SK-N-SH treated with all-trans-retinoic acid at 6 μM for 48 hours (cell line): Measurements from ENCODE around the gene UQCRC2.

Experiments
- ATAC-seq: fragments of 200-7000 bp; cut with Tn5 transposase; 3 replicates; pipeline ENCODE4 v1.9.1; 2020; ENCODE audit warnings: mild to moderate bottlenecking, moderate library complexity
- ARNTL ChIP-seq: fragments of 450-650 bp; formaldehyde crosslinking; IDR thresholded peaks from 2 replicates; pipeline ENCODE4 v1.5.0; 2020; ENCODE audit warnings: low read depth, mild to moderate bottlenecking, moderate library complexity, borderline replicate concordance
- BACH2 ChIP-seq: fragments of 250-450 bp; sonication (Bioruptor Pico); IDR thresholded peaks from 2 replicates; pipeline ENCODE4 v1.9.0; 2021; ENCODE audit warnings: mild to moderate bottlenecking, borderline replicate concordance
- CSDC2 ChIP-seq: fragments of 250-450 bp; sonication (Bioruptor Pico); IDR thresholded peaks from 2 replicates; pipeline ENCODE4 v1.5.0; 2020; ENCODE audit warnings: mild to moderate bottlenecking, moderate library complexity
- ESRRG ChIP-seq: fragments of 250-450 bp; sonication (Bioruptor Pico); IDR thresholded peaks from 2 replicates; pipeline ENCODE4 v1.6.1; 2021; ENCODE audit warnings: mild to moderate bottlenecking
- GLIS3 ChIP-seq: fragments of 250-450 bp; sonication (Bioruptor Pico); IDR thresholded peaks from 2 replicates; pipeline ENCODE4 v1.5.0; 2020; ENCODE audit warnings: mild to moderate bottlenecking, moderate library complexity
- ISL1 ChIP-seq: fragments of 250-450 bp; sonication (Bioruptor Pico); IDR thresholded peaks from 2 replicates; pipeline ENCODE4 v2.1.2; 2022; ENCODE audit warnings: mild to moderate bottlenecking, moderate library complexity
- OSR1 ChIP-seq: fragments of 250-450 bp; sonication (Bioruptor Pico); IDR thresholded peaks from 2 replicates; pipeline ENCODE4 v1.8.0; 2022; ENCODE audit warnings: moderate library complexity, mild to moderate bottlenecking, inconsistent platforms
- PPARA ChIP-seq: fragments of 250-450 bp; sonication (Bioruptor Pico); IDR thresholded peaks from 2 replicates; pipeline ENCODE4 v1.5.0; 2020; ENCODE audit warnings: mild to moderate bottlenecking, borderline replicate concordance
- RARB ChIP-seq: fragments of 250-450 bp; sonication (Bioruptor Pico); IDR thresholded peaks from 2 replicates; pipeline ENCODE4 v1.8.0; 2021; ENCODE audit warnings: mild to moderate bottlenecking, moderate library complexity
- TCF4 ChIP-seq: fragments of 250-450 bp; sonication (Bioruptor Pico); IDR thresholded peaks from 2 replicates; pipeline ENCODE4 v1.8.0; 2021; ENCODE audit warnings: mild to moderate bottlenecking, moderate library complexity, borderline replicate concordance
- TOX ChIP-seq: fragments of 250-450 bp; sonication (Bioruptor Pico); IDR thresholded peaks from 2 replicates; pipeline ENCODE4 v1.8.0; 2021; ENCODE audit warnings: mild to moderate bottlenecking, moderate library complexity, borderline replicate concordance
- TSHZ2 ChIP-seq: fragments of 250-450 bp; sonication (Bioruptor Pico); IDR thresholded peaks from 2 replicates; pipeline ENCODE4 v1.5.0; 2020; ENCODE audit warnings: mild to moderate bottlenecking, moderate library complexity
- ZC3H10 ChIP-seq: fragments of 250-450 bp; sonication (Bioruptor Pico); IDR thresholded peaks from 2 replicates; pipeline ENCODE4 v1.5.1; 2021; ENCODE audit warnings: mild to moderate bottlenecking, moderate library complexity
- ZFP3 ChIP-seq: fragments of 250-450 bp; sonication (Bioruptor Pico); IDR thresholded peaks from 2 replicates; pipeline ENCODE4 v1.5.0; 2020; ENCODE audit warnings: mild to moderate bottlenecking, moderate library complexity
- ZFP30 ChIP-seq: fragments of 450-650 bp; formaldehyde crosslinking; IDR thresholded peaks from 2 replicates; pipeline ENCODE4 v1.5.0; 2022; ENCODE audit warnings: mild to moderate bottlenecking, moderate library complexity
- ZNF565 ChIP-seq: fragments of 450-650 bp; formaldehyde crosslinking; conservative IDR thresholded peaks from 2 replicates; pipeline ENCODE4 v1.5.0; 2020; ENCODE audit warnings: low read depth, mild to moderate bottlenecking, moderate library complexity
- ZNF70 ChIP-seq: fragments of 450-650 bp; formaldehyde crosslinking; IDR thresholded peaks from 2 replicates; pipeline ENCODE4 v1.5.0; 2020; ENCODE audit warnings: mild to moderate bottlenecking, moderate library complexity
- ZNF8 ChIP-seq: fragments of 450-650 bp; formaldehyde crosslinking; IDR thresholded peaks from 2 replicates; pipeline ENCODE4 v1.5.0; 2020; ENCODE audit warnings: mild to moderate bottlenecking, moderate library complexity
- TF ChIP-seq, protein P1 (sequence below): fragments of 250-450 bp; sonication (Bioruptor Pico); IDR thresholded peaks from 2 replicates; pipeline ENCODE4 v1.5.1; 2020; ENCODE audit warnings: low read depth, mild to moderate bottlenecking, moderate library complexity
- TF ChIP-seq, protein P2 (sequence below): fragments of 250-450 bp; sonication (Bioruptor Pico); IDR thresholded peaks from 2 replicates; pipeline ENCODE4 v1.5.1; 2021; ENCODE audit warnings: mild to moderate bottlenecking, moderate library complexity
- TF ChIP-seq, protein P3 (sequence below): fragments of 250-450 bp; sonication (Bioruptor Pico); IDR thresholded peaks from 2 replicates; pipeline ENCODE4 v1.8.0; 2020; ENCODE audit warnings: mild to moderate bottlenecking, moderate library complexity, borderline replicate concordance

Gene UQCRC2

DNA sequence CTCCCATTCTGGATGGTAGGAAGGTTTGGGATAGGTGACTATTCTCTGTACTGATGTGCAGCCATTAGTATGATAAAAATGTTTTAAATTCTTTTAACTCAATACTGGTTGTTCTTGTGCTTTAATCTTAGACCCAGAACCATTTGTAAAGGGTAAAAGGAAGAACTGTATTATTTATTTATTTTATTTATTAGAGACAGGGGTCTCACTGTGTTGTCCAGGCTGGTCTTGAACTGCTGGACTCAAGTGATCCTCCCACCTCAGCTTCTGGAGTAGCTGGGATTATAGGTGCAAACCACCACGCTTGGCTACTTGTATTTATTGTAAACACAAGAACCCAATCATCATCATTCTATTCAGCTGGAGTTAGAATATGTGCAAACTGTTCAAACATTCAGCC lies 52.6 kb downstream of the UQCRC2 start:
- no peak for ATAC-seq
- TF ChIP-seq, protein P1, sequence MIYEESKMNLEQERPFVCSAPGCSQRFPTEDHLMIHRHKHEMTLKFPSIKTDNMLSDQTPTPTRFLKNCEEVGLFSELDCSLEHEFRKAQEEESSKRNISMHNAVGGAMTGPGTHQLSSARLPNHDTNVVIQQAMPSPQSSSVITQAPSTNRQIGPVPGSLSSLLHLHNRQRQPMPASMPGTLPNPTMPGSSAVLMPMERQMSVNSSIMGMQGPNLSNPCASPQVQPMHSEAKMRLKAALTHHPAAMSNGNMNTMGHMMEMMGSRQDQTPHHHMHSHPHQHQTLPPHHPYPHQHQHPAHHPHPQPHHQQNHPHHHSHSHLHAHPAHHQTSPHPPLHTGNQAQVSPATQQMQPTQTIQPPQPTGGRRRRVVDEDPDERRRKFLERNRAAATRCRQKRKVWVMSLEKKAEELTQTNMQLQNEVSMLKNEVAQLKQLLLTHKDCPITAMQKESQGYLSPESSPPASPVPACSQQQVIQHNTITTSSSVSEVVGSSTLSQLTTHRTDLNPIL (CRISPR knock-in tag): no peak
- TF ChIP-seq ISL1 (no peak), ZFP3 (CRISPR knock-in tag) (no peak), OSR1 (no peak)

GRCh38 chr16:22006636-22007035 lies 53.5 kb downstream of the UQCRC2 start:
- TF ChIP-seq, protein P2, sequence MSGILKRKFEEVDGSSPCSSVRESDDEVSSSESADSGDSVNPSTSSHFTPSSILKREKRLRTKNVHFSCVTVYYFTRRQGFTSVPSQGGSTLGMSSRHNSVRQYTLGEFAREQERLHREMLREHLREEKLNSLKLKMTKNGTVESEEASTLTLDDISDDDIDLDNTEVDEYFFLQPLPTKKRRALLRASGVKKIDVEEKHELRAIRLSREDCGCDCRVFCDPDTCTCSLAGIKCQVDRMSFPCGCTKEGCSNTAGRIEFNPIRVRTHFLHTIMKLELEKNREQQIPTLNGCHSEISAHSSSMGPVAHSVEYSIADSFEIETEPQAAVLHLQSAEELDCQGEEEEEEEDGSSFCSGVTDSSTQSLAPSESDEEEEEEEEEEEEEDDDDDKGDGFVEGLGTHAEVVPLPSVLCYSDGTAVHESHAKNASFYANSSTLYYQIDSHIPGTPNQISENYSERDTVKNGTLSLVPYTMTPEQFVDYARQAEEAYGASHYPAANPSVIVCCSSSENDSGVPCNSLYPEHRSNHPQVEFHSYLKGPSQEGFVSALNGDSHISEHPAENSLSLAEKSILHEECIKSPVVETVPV (CRISPR knock-in tag): no peak
- TF ChIP-seq ZFP30 (no peak), BACH2 (CRISPR knock-in tag) (no peak), RARB (CRISPR knock-in tag) (no peak), ZNF70 (CRISPR knock-in tag) (no peak), ZNF565 (CRISPR knock-in tag) (no peak)
- no peak for ATAC-seq

- no peak for ATAC-seq
- TF ChIP-seq, protein P3, sequence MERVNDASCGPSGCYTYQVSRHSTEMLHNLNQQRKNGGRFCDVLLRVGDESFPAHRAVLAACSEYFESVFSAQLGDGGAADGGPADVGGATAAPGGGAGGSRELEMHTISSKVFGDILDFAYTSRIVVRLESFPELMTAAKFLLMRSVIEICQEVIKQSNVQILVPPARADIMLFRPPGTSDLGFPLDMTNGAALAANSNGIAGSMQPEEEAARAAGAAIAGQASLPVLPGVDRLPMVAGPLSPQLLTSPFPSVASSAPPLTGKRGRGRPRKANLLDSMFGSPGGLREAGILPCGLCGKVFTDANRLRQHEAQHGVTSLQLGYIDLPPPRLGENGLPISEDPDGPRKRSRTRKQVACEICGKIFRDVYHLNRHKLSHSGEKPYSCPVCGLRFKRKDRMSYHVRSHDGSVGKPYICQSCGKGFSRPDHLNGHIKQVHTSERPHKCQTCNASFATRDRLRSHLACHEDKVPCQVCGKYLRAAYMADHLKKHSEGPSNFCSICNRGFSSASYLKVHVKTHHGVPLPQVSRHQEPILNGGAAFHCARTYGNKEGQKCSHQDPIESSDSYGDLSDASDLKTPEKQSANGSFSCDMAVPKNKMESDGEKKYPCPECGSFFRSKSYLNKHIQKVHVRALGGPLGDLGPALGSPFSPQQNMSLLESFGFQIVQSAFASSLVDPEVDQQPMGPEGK (CRISPR knock-in tag): no peak
- no peak for TF ChIP-seq TSHZ2 (CRISPR knock-in tag)
- TF ChIP-seq ZFP3 (CRISPR knock-in tag): no peak
- TF ChIP-seq ZNF8 (CRISPR knock-in tag): no peak
- TF ChIP-seq, protein P2 (CRISPR knock-in tag): no peak
- TF ChIP-seq CSDC2 (CRISPR knock-in tag): no peak
- no peak for TF ChIP-seq GLIS3
- TF ChIP-seq PPARA (CRISPR knock-in tag): no peak
- TF ChIP-seq ESRRG (CRISPR knock-in tag): no peak
- no peak for TF ChIP-seq TOX (CRISPR knock-in tag)
- TF ChIP-seq TCF4: no peak
- TF ChIP-seq, protein P1 (CRISPR knock-in tag): no peak
- no peak for TF ChIP-seq ZNF565 (CRISPR knock-in tag)
- TF ChIP-seq ZNF70 (CRISPR knock-in tag): no peak
- no peak for TF ChIP-seq ARNTL
- no peak for TF ChIP-seq RARB (CRISPR knock-in tag)
- TF ChIP-seq ZC3H10 (CRISPR knock-in tag): no peak
- TF ChIP-seq BACH2 (CRISPR knock-in tag): no peak
- TF ChIP-seq ISL1: no peak
Observed at GRCh38 chr16:22007159-22007508, 54.0 kb downstream of the UQCRC2 start.
